CD4-positive, alpha-beta T cell treated with Interleukin-21 for 1 hour (primary cell): ENCODE results near the gene CATSPERB.
"Not testable (repeated sequence)": the region's sequence is repeated elsewhere in the genome, so short reads cannot be mapped to it uniquely, and the experiment has no call there.

Experiments
- DNase-seq: peaks from one replicate; pipeline ENCODE4 v3.0.0-alpha.2; 2020

The CATSPERB gene

GRCh38 chr14:91731018-91731417 lies 868 bp downstream of the CATSPERB start:
- DNase-seq: no peak

- no peak for DNase-seq
Measured at GRCh38 chr14:91729756-91730155, 2.1 kb downstream of the CATSPERB start.

GRCh38 chr14:91728616-91729183 lies 3.2 kb downstream of the CATSPERB start:
- no peak for DNase-seq

GRCh38 chr14:91727121-91727520 lies 4.8 kb downstream of the CATSPERB start:
- no peak for DNase-seq

- DNase-seq: no peak
Measured at GRCh38 chr14:91723501-91723900, 8.4 kb downstream of the CATSPERB start.

GRCh38 chr14:91722386-91722785 lies 9.5 kb downstream of the CATSPERB start:
- DNase-seq: no peak

- no peak for DNase-seq
Measured at GRCh38 chr14:91719839-91720238, 12.0 kb downstream of the CATSPERB start.

- no peak for DNase-seq
Measured at GRCh38 chr14:91716999-91717398, 14.9 kb downstream of the CATSPERB start.

GRCh38 chr14:91714805-91715204 lies 17.1 kb downstream of the CATSPERB start:
- peak; percentile 17 for DNase-seq

GRCh38 chr14:91708795-91709194 lies 23.1 kb downstream of the CATSPERB start:
- DNase-seq: no peak

- no peak for DNase-seq
Measured at GRCh38 chr14:91706996-91707395, 24.9 kb downstream of the CATSPERB start.

- DNase-seq: no peak
Measured at GRCh38 chr14:91694643-91695042, 37.2 kb downstream of the CATSPERB start.

GRCh38 chr14:91693346-91693745 lies 38.5 kb downstream of the CATSPERB start:
- DNase-seq: no peak

GRCh38 chr14:91692075-91692474 lies 39.8 kb downstream of the CATSPERB start:
- no peak for DNase-seq

GRCh38 chr14:91689608-91690007 lies 42.3 kb downstream of the CATSPERB start:
- DNase-seq: no peak

GRCh38 chr14:91687436-91687835 lies 44.5 kb downstream of the CATSPERB start:
- not testable (repeated sequence) for DNase-seq

GRCh38 chr14:91685600-91685999 lies 46.3 kb downstream of the CATSPERB start:
- no peak for DNase-seq

GRCh38 chr14:91681893-91682563 lies 49.9 kb downstream of the CATSPERB start:
- no peak for DNase-seq

- no peak for DNase-seq
Measured at GRCh38 chr14:91681118-91681517, 50.8 kb downstream of the CATSPERB start.

GRCh38 chr14:91679273-91679672 lies 52.6 kb downstream of the CATSPERB start:
- DNase-seq: no peak

GRCh38 chr14:91677687-91678086 lies 54.2 kb downstream of the CATSPERB start:
- not testable (repeated sequence) for DNase-seq

GRCh38 chr14:91674911-91675310 lies 57.0 kb downstream of the CATSPERB start:
- DNase-seq: no peak

GRCh38 chr14:91669867-91670266 lies 62.0 kb downstream of the CATSPERB start:
- no peak for DNase-seq

- not testable (repeated sequence) for DNase-seq
Measured at GRCh38 chr14:91667101-91667500, 64.8 kb downstream of the CATSPERB start.

GRCh38 chr14:91660790-91661189 lies 71.1 kb downstream of the CATSPERB start:
- no peak for DNase-seq
